IMR-90 (cell line): ENCODE measurements around the gene TPCN1.

Source experiments
- BHLHE40 ChIP-seq: fragments of 150-350 bp; IDR thresholded peaks from 2 replicates; pipeline ENCODE4 v1.6.1; 2016; ENCODE audit warnings: mild to moderate bottlenecking, low read depth, low read length
- POLR2A ChIP-seq: IDR thresholded peaks from 2 replicates; pipeline ENCODE4 v1.6.1; 2012; ENCODE audit warnings: mild to moderate bottlenecking, low read depth, low read length
- RAD21 ChIP-seq: IDR thresholded peaks from 2 replicates; pipeline ENCODE4 v1.6.1; 2012; ENCODE audit warnings: low read length, improper control_type of control experiment
- RCOR1 ChIP-seq: IDR thresholded peaks from 2 replicates; pipeline ENCODE4 v1.6.1; 2012; ENCODE audit warnings: mild to moderate bottlenecking, low read length, improper control_type of control experiment; ENCODE audit not compliant: insufficient replicate concordance
- RFX5 ChIP-seq: IDR thresholded peaks from 2 replicates; pipeline ENCODE4 v1.8.0; 2012; ENCODE audit warnings: low read depth, mild to moderate bottlenecking, low read length, moderate library complexity
- TF ChIP-seq, protein P1 (sequence below): conservative IDR thresholded peaks from 2 replicates; pipeline ENCODE4 v1.5.1; 2012; ENCODE audit warnings: mild to moderate bottlenecking, low read depth, low read length, improper control_type of control experiment
- TF ChIP-seq, protein P2 (sequence below): fragments of 150-350 bp; IDR thresholded peaks from 2 replicates; pipeline ENCODE4 v1.6.1; 2017; ENCODE audit warnings: mild to moderate bottlenecking, antibody characterized with exemption, low read length, low read depth

DNA sequence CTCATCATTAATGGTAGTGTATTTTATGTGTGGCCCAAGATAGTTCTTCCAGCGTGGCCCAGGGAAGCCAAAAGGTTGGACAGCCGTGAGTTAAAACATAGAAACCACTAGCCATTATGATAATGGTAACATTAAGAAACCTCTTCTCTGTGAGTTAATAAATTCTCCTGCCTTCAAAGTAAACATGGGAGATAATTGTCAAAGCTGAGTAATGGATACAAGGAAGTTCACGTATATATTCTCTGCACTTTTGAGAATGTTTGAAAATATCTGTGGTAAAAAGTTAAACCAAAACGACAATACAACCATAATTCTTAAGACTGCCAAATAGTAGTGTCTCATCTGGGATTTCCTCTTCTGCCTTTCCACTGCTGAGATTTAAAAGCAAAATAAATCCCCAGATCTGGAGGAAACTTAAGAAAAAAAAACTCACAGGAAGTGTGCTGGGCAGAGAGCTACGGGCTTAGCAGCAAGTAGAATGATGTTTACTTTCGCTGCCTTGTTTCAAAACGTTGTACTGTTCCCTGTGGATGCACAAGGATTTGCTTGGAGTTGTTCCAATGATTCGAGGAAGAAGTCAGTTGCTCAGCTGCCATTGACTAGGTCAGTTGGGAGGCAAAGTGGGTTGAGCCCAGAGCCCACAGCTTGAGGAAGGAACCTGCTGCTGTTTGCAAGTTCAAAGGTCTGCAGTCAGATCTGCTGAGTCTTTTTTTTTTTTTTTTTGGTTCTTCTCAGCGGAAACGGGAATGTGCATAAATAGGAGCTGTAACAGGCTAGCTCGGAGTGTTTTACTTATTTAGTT lies 1.7 kb downstream of the TPCN1 start:
- TF ChIP-seq, protein P1, sequence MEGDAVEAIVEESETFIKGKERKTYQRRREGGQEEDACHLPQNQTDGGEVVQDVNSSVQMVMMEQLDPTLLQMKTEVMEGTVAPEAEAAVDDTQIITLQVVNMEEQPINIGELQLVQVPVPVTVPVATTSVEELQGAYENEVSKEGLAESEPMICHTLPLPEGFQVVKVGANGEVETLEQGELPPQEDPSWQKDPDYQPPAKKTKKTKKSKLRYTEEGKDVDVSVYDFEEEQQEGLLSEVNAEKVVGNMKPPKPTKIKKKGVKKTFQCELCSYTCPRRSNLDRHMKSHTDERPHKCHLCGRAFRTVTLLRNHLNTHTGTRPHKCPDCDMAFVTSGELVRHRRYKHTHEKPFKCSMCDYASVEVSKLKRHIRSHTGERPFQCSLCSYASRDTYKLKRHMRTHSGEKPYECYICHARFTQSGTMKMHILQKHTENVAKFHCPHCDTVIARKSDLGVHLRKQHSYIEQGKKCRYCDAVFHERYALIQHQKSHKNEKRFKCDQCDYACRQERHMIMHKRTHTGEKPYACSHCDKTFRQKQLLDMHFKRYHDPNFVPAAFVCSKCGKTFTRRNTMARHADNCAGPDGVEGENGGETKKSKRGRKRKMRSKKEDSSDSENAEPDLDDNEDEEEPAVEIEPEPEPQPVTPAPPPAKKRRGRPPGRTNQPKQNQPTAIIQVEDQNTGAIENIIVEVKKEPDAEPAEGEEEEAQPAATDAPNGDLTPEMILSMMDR, result no peak
- TF ChIP-seq, protein P2, sequence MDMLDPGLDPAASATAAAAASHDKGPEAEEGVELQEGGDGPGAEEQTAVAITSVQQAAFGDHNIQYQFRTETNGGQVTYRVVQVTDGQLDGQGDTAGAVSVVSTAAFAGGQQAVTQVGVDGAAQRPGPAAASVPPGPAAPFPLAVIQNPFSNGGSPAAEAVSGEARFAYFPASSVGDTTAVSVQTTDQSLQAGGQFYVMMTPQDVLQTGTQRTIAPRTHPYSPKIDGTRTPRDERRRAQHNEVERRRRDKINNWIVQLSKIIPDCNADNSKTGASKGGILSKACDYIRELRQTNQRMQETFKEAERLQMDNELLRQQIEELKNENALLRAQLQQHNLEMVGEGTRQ, result no peak
- no peak for TF ChIP-seq RFX5
- TF ChIP-seq RAD21, result no peak
- no peak for TF ChIP-seq POLR2A
- no peak for TF ChIP-seq BHLHE40
- no peak for TF ChIP-seq RCOR1
